NT2/D1 (cell line): ENCODE results near the gene LDB3.

ENCODE experiments used
- SUZ12 ChIP-seq: IDR thresholded peaks from 2 replicates; pipeline ENCODE4 v1.6.1; 2011; ENCODE audit not compliant: insufficient read length, insufficient read depth; ENCODE audit errors: extremely low read depth
- YY1 ChIP-seq: IDR thresholded peaks from 2 replicates; pipeline ENCODE4 v1.6.1; 2011; ENCODE audit not compliant: insufficient read length, insufficient read depth
- ZNF274 ChIP-seq: IDR thresholded peaks from 2 replicates; pipeline ENCODE4 v1.6.1; 2011; ENCODE audit warnings: mild to moderate bottlenecking, low read depth, low read length

- no peak for TF ChIP-seq YY1
- TF ChIP-seq SUZ12 = no peak
- TF ChIP-seq ZNF274 = no peak
These were observed 105.2 kb downstream of the LDB3 start for GRCh38 chr10:86773498-86773897.
